GM08714 (cell line): ENCODE data around the gene PAX4.
A peak's percentile ranks its signal among the peaks of the same experiment; 100 is the strongest.

Experiments used
- H3K4me3 ChIP-seq: fragments of 200-500 bp; sonication (Bioruptor generic); 2 replicates; pipeline ENCODE4 v1.5.1; 2014; ENCODE audit warnings: mild to moderate bottlenecking, low read length, inconsistent platforms
- ZNF274 ChIP-seq: IDR thresholded peaks from 2 replicates; pipeline ENCODE4 v1.6.1; 2012; ENCODE audit warnings: mild to moderate bottlenecking, low read depth, low read length

PAX4 gene

DNA sequence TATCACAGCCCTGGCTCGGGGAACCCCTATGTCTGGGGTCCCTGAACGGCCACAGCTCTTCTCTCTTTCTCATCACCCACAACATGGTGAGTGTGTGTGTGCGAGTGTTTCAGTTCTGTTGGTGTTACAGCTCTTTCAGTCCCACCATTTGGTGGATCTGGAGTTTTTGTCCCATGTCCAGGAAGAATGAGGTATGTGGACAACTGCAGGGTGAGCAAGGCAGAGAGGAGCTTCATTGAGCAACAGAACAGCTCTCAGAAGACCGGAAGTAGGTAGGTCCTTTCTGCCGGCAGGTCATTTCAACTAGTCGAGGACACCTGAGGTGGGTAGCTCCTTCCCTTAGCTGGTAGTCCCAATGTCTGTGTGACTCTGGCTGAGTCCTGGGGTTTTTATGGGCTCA is 9.5 kb downstream of the PAX4 start:
- TF ChIP-seq ZNF274, result no peak
- H3K4me3 ChIP-seq, result no peak overlapping the region

DNA sequence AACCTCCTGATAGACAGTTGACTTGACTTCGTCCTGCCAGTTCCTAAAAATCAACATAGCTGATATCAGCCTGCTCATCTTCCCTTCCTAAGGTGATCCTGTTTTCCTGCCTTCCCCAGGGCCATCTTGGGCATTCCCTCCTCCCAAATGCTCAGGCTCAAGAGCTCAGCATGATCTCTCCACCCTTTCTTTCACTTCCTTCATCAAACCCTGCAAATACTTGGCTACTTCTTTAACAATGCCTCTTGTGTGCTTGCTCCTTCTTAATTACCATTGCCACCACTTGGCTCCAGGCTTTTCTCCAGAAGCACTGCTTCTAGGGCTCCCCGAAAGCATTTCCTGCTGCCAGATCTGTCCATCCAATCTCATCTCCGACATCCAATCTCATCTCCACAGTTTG is 17.1 kb downstream of the PAX4 start:
- no peak for TF ChIP-seq ZNF274
- no peak overlapping the region for H3K4me3 ChIP-seq

DNA sequence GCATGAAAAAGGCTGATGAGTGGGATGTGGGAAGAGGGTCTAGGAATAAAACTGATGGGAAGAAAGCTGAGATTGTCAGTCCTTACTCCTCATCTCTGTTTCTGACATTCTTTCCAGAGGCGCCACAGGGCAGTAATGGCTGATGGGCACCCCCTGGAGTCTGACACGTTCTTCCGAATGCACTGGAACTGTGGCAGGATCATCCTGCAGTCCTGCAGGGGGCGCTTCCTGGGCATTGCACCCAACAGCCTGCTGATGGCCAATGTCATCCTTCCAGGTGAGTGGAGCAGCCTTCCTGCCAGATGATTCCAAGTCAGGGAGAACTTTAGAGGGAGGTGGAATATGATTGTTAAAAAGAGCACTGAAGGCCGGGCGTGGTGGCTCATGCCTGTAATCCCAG is 19.6 kb downstream of the PAX4 start:
- no peak for TF ChIP-seq ZNF274
- no peak overlapping the region for H3K4me3 ChIP-seq

DNA sequence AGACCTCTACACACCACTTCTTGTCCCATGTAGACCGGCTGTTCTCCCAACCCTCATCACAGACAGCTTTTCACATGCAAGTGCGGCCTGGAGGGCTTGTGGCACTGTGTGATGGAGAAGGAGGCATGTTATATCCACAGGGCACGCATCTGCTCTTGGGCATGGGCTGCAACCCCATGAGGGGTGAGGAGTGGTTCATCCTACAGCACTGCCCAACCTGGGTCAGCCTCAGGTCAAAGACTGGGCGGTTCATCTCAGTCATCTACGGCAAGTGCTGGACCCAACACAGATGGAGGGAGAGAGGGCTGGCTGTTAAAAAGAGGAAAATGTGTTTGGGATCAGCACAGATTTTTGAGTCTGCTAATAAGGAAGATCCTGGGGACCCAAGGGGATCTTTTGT is 22.2 kb downstream of the PAX4 start:
- no peak for TF ChIP-seq ZNF274
- H3K4me3 ChIP-seq, result no peak overlapping the region

DNA sequence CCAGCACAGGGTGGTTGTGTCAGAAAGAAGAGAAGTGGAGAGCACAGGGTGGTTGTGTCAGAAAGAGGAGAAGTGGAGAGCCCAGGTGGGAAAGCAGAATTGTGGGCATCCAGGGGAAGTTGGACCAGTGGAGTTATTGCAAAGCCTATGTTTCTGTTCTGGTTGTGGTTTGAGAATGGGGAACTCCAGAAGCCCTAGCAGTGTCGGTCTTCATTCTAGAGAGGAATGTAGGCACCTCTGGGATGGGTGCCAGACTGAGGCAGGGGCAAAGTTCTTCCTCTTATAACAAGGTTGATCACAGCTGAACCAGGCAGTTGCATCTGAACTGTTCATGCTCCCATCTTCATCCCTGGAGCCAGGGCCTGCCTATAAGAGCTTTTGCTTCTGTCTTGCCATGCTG is 23.5 kb downstream of the PAX4 start:
- no peak for TF ChIP-seq ZNF274
- H3K4me3 ChIP-seq, result no peak overlapping the region

DNA sequence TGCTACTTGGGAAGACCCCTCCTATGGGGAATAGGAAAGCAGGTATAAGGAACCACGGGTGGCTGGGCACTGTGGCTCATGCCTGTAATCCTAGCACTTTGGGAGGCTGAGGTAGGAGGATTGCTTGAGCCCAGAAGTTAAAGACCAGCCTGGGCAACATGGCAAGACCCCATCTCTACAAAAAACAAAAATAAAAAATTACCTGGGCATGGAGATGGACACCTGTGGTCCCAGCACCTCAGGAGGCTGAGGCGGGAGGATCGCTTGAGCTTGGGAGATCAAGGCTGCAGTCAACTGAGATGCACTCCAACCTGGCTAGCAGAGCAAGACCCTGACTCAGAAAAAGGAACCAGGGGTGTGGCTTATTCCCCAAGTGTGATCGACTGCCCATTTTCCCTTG is 25.4 kb downstream of the PAX4 start:
- no peak for TF ChIP-seq ZNF274
- no peak overlapping the region for H3K4me3 ChIP-seq

DNA sequence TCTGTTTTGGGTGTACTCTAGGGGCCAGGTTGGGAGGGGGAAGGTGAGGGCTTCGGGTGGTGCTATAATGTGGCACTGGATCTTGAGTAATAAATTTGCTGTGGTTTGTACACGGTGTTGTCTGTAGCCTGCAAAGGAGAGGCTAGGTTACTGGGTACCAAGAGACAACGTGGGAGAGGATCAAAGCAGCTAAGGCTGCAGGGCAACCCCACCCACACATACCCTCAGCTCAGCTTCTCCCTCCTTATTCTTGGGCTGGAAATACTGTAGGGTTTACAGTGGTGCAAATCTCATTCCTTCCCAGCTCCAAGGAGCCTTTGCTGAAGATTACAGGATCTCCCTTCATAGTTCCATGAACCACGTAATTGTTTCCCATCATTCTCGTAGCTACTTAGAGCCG is 26.4 kb downstream of the PAX4 start:
- no peak overlapping the region for H3K4me3 ChIP-seq
- TF ChIP-seq ZNF274, result no peak

DNA sequence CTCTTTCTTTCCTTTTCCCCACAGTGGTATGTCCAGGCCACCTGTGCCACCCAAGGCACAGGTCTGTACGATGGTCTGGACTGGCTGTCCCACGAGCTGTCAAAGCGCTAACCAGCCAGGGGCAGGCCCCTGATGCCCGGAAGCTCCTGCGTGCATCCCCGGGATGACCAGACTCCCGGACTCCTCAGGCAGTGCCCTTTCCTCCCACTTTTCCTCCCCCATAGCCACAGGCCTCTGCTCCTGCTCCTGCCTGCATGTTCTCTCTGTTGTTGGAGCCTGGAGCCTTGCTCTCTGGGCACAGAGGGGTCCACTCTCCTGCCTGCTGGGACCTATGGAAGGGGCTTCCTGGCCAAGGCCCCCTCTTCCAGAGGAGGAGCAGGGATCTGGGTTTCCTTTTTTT is 26.8 kb downstream of the PAX4 start:
- H3K4me3 ChIP-seq, result no peak overlapping the region
- no peak for TF ChIP-seq ZNF274

DNA sequence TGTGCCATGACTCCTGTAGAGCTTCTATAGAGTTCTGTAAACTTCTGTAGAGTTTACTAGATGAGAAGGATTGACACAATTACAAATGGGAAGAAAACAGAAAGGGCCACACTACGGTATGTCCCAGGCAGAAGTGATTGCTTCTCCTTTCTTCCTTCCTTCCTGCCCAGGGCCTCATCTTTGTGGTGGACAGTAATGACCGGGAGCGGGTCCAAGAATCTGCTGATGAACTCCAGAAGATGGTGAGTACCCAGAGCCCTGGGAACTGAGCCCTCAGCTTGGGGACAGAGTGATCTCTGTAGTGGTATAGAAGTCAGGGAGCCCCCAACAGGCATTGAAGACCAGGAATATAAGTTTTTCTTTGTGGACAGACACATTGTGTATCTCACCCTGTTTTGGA is 28.0 kb downstream of the PAX4 start:
- no peak overlapping the region for H3K4me3 ChIP-seq
- no peak for TF ChIP-seq ZNF274

DNA sequence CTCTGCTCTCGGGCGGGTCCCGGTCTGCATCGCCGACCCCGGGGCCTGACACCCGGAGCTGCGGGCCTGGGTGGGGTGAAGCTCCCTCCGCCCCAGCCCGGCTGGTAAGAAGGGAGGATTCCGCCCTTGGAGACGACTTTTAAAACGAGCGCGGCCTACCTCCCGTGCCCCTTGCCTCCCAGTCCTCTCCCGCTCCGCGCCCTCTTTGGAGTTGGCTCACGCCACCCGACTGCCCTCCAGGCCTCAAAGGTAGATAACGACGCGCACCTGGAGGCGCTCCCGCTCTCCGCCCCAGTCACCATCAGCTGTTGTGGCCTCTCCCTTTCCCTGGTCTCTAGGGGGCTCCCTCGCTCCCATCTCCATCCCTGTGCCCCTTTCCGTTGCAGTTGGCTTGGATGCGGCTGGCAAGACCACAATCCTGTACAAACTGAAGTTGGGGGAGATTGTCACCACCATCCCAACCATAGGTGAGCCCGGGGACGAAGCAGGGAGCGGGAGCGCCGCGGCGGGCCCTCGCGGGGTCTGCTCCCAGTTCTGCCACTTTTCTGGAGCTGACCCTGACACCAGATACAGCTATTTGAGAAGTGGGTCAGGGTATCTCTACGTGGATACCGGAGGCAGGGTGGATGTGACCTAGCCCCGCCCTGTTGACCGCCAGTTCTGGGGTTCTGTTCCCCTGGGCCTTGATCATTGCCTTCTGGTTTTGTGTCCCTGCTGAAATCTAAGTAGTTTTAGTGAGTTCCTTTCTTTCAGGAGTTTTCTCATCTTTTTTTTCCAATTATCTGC is 29.1 kb downstream of the PAX4 start:
- H3K4me3 ChIP-seq, result peak overlapping the region; percentile 73
- TF ChIP-seq ZNF274, result no peak

DNA sequence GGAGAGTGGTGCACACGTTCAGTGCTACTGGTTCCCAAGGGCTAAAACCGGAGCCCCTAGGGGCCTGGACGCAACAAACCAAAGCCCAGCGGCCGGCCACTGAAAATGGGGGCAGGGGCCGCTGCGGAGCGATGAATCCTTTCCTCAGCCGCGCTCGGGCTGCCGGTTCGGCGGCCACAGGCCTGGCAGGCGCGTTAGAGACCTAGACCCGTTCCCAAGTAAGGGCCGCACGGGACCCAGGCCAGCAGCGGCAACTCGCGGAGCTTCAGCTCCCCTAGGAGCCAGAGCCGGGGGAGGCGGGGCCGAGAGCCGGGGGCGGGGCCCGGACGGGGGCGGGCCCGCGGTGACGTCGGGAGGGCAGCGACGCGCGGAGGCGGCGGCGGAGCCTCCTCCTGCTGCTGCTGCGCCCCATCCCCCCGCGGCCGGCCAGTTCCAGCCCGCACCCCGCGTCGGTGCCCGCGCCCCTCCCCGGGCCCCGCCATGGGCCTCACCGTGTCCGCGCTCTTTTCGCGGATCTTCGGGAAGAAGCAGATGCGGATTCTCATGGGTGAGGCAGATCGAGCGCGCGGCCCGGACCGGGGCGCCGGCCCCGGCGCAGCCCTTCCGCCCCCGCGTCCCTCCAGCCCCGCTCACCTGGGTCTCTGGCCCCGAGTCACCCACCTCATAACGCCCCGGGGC is 29.8 kb downstream of the PAX4 start, which contains the start of gene ARF5:
ARF5 (plus strand) TSS at position 393 of the 678 bp plus-strand sequence; CDS start at position 481, 88 bp downstream.
- peak within 1 kb of the TSS; percentile 73 for H3K4me3 ChIP-seq
- no peak for TF ChIP-seq ZNF274

DNA sequence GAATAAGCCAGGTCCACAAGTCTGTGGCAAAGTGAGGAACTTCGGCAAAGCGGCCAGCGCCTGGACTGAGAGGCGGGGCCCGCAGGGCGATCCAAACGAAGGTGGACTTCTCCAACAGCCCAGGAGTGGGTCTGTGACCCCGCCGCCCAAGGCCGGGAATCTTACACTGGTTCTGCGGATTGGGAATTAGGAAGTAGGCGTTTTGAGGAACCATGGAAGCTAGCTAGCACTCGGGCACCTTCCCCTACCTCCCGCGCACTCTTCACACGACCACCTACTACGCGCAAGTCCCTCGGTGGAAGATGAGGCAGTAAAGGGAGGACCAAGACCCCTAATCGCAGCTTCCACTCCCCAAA is 30.3 kb downstream of the PAX4 start:
- peak overlapping the region; percentile 62; the same call in 1 of the 2 replicates for H3K4me3 ChIP-seq
- TF ChIP-seq ZNF274, result no peak

DNA sequence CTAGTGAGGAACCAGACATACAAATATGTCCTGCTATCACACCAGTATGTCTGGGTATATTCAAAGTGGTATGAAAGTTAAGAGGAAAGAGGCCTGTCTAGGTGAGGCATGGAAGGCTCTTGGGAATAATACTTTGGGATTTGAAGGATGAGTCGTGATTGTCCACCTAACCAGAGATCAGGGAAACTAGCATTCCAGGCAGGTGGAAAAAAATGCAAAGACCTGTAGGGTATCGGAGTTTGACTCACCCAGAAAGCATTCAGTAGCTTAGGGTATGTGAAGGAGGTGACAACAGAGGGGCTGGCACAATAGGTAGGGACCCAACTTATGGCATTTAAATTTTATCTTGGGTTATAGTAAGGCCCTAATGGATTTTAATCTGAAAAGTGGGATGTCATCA is 31.6 kb downstream of the PAX4 start:
- no peak overlapping the region for H3K4me3 ChIP-seq
- TF ChIP-seq ZNF274, result no peak

DNA sequence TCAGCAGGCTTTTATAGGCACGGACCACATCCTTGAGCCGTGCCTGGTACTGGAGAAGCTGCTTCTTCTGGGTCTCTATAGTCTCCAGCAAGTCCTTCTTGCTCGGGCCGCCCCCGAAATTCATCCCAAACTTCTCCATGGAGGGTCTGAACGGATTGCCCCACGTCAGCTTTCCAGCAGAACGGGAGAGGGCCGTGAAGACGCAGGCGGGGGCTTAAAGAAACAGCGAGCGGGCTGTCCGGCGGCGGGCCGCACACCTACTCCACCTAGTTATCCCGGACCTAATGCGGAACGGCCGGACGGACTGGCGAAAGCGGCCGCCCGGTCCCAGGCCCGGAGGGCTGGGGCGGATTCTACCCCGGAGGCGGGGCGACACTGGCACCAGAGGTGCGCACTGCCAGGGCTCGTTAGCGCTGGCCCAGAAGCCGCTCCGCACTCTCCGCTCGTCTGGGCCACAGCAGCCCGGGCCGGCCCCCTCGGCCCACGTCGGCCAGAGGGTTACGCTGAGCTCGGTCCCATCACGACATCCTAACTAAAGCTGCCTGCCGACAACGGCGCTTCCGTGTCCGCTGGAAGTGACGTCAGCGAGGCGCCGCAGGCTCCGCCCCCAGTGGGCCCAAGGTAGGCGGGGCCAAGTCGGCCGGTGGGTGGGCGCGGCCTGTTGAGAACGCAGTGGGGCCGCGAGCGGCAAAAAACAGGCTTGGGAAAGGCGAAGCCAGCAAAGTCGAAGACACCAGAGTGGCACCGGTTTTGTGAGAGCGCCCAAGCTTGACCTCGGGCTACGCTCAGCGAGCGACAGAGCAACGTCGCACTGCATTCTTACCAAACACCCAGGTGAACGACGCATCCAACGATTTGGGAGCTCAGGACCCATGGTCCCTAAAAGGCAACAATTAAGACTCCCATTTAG is 32.6 kb downstream of the PAX4 start, which contains the start of gene GCC1:
GCC1 (minus strand) TSS at position 553 of the 910 bp plus-strand sequence; CDS start at position 139, 414 bp downstream.
- TF ChIP-seq ZNF274, result no peak

More for the DNA sequence above, 32.6 kb downstream of the PAX4 start, which contains the start of gene GCC1:
- H3K4me3 ChIP-seq, result peak within 1 kb of the TSS; percentile 86
